Endodermal cell (in vitro differentiated cells): ENCODE data around the gene C12orf56. TPM values are rescaled to one million over a fixed set of nuclear protein-coding genes. Genes with fewer than 3 reads are reported as not detected.

ENCODE experiments used
- DNase-seq: peaks from one replicate; pipeline ENCODE4 v3.0.0-alpha.2; 2017
- H3K27ac ChIP-seq: 2 replicates; pipeline ENCODE4 v1.5.1; 2013; ENCODE audit warnings: mild to moderate bottlenecking, low read depth, low read length, moderate library complexity
- H3K27me3 ChIP-seq: 2 replicates; pipeline ENCODE4 v1.6.1; 2013; ENCODE audit warnings: mild to moderate bottlenecking, low read length, moderate library complexity; ENCODE audit not compliant: insufficient read depth, control insufficient read depth, poor library complexity, severe bottlenecking
- H3K36me3 ChIP-seq: 2 replicates; pipeline ENCODE4 v1.7.0; 2013; ENCODE audit warnings: mild to moderate bottlenecking, low read length, moderate library complexity; ENCODE audit not compliant: control insufficient read depth, insufficient read depth
- H3K4me1 ChIP-seq: one replicate; pipeline ENCODE4 v1.7.0; 2013; ENCODE audit warnings: low read length; ENCODE audit not compliant: control insufficient read depth, insufficient read depth
- H3K4me3 ChIP-seq: 2 replicates; pipeline ENCODE4 v1.5.1; 2013; ENCODE audit warnings: mild to moderate bottlenecking, low read length, moderate library complexity
- H3K9ac ChIP-seq: 2 replicates; pipeline ENCODE4 v1.6.1; 2013; ENCODE audit warnings: mild to moderate bottlenecking, low read length, moderate library complexity; ENCODE audit not compliant: poor library complexity, severe bottlenecking; ENCODE audit errors: extremely low read depth
- H3K9me3 ChIP-seq: 2 replicates; pipeline ENCODE4 v1.6.1; 2013; ENCODE audit warnings: mild to moderate bottlenecking, low read length, moderate library complexity; ENCODE audit not compliant: control insufficient read depth
- H3K27ac Mint-ChIP-seq: 2 replicates; pipeline ENCODE4 v1.8.0; 2020; ENCODE audit warnings: mixed read lengths
- H3K27me3 Mint-ChIP-seq: 2 replicates; pipeline ENCODE4 v1.8.0; 2021; ENCODE audit warnings: mild to moderate bottlenecking, mixed read lengths; ENCODE audit not compliant: insufficient read depth
- H3K36me3 Mint-ChIP-seq: 2 replicates; pipeline ENCODE4 v1.8.0; 2020; ENCODE audit warnings: low read depth, mixed read lengths
- H3K4me1 Mint-ChIP-seq: 2 replicates; pipeline ENCODE4 v1.8.0; 2020; ENCODE audit warnings: mixed read lengths
- H3K4me3 Mint-ChIP-seq: 2 replicates; pipeline ENCODE4 v1.8.0; 2020; ENCODE audit warnings: mild to moderate bottlenecking, moderate library complexity, mixed read lengths
- H3K9me3 Mint-ChIP-seq: 2 replicates; pipeline ENCODE4 v1.8.0; 2020; ENCODE audit warnings: mild to moderate bottlenecking, mixed read lengths
- WGBS, 2 experiments: methylation state at CpG; one replicate each; pipeline versions ENCODE4 v1.1.5 to v1.1.7; 2013; ENCODE audit warnings: missing lambda C conversion rate in 2 of 2, mixed read lengths in 1 of 2; ENCODE audit not compliant: insufficient coverage in 1 of 2, insufficient read length in 1 of 2; 5-methylcytosine and 5-hydroxymethylcytosine counted together
- total RNA-seq, 2 donors: library from RNA; stranded (reverse); fragmentation: NEBNext Ultra II Directional in 1 of 2; extraction: Animal tissue kit (Norgen Biotek cat#: 25700) in 1 of 2; gene quantifications; 2 replicates in 1 of 2; 3 replicates in 1 of 2; pipeline ENCODE4 v1.2.1, GENCODE V29; 2021
- TF ChIP-seq, protein P1 (sequence below): fragments of 200-600 bp; sonication (generic); conservative IDR thresholded peaks from 2 replicates; pipeline ENCODE4 v1.5.0; 2021; ENCODE audit warnings: antibody characterized with exemption, mild to moderate bottlenecking

Gene C12orf56
- total RNA-seq, 2 donors from 2014 or later = 0.77 to 3.0 TPM

GRCh38 chr12:64304571-64304970 lies 86.0 kb downstream of the C12orf56 start:
- 67 to 77% methylated on average over 4 to 10 of the region's 10 CpGs for WGBS, 2 experiments
- no peaks in the 10 kb centered on the region for H3K27me3 ChIP-seq
- peak overlapping the region; percentile 51 for H3K4me3 ChIP-seq
- Mint-ChIP-seq H3K36me3 (peaks cover 7% of the 10 kb centered on the region), H3K27me3 (no peaks in the 10 kb centered on the region), H3K27ac (peak overlapping the region; percentile 35), H3K9me3 (peaks cover 12% of the 10 kb centered on the region), H3K4me1 (peaks cover 21% of the 10 kb centered on the region), H3K4me3 (no peak overlapping the region)
- H3K9me3 ChIP-seq = no peaks in the 10 kb centered on the region
- no peak for DNase-seq
- no peak overlapping the region for H3K27ac ChIP-seq
- H3K9ac ChIP-seq = no peak overlapping the region
- no peaks in the 10 kb centered on the region for H3K36me3 ChIP-seq
- TF ChIP-seq, protein P1, sequence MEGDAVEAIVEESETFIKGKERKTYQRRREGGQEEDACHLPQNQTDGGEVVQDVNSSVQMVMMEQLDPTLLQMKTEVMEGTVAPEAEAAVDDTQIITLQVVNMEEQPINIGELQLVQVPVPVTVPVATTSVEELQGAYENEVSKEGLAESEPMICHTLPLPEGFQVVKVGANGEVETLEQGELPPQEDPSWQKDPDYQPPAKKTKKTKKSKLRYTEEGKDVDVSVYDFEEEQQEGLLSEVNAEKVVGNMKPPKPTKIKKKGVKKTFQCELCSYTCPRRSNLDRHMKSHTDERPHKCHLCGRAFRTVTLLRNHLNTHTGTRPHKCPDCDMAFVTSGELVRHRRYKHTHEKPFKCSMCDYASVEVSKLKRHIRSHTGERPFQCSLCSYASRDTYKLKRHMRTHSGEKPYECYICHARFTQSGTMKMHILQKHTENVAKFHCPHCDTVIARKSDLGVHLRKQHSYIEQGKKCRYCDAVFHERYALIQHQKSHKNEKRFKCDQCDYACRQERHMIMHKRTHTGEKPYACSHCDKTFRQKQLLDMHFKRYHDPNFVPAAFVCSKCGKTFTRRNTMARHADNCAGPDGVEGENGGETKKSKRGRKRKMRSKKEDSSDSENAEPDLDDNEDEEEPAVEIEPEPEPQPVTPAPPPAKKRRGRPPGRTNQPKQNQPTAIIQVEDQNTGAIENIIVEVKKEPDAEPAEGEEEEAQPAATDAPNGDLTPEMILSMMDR = no peak
- H3K4me1 ChIP-seq = no peaks in the 10 kb centered on the region

GRCh38 chr12:64299628-64300027 lies 90.9 kb downstream of the C12orf56 start:
- H3K4me1 Mint-ChIP-seq = peaks cover 12% of the 10 kb centered on the region
- Histone ChIP-seq H3K27ac (no peak overlapping the region), H3K9me3 (no peaks in the 10 kb centered on the region), H3K4me1 (no peaks in the 10 kb centered on the region), H3K9ac (no peak overlapping the region), H3K27me3 (no peaks in the 10 kb centered on the region), H3K4me3 (no peak overlapping the region), H3K36me3 (no peaks in the 10 kb centered on the region)
- peaks cover 12% of the 10 kb centered on the region for H3K9me3 Mint-ChIP-seq
- 100% methylated on average over 1 of the region's 3 CpGs; no CpG with 5 or more reads in 1 of the 2 experiments for WGBS, 2 experiments
- no peaks in the 10 kb centered on the region for H3K27me3 Mint-ChIP-seq
- DNase-seq = no peak
- no peak overlapping the region for H3K4me3 Mint-ChIP-seq
- peaks cover 7% of the 10 kb centered on the region for H3K36me3 Mint-ChIP-seq
- TF ChIP-seq, protein P1 = no peak
- H3K27ac Mint-ChIP-seq = no peak overlapping the region

- peaks cover 7% of the 10 kb centered on the region for H3K36me3 Mint-ChIP-seq
- H3K4me1 ChIP-seq = no peaks in the 10 kb centered on the region
- no peak overlapping the region for H3K9ac ChIP-seq
- H3K27me3 Mint-ChIP-seq = no peaks in the 10 kb centered on the region
- DNase-seq = no peak
- H3K9me3 Mint-ChIP-seq = peaks cover 19% of the 10 kb centered on the region
- no peaks in the 10 kb centered on the region for H3K27me3 ChIP-seq
- H3K27ac ChIP-seq = no peak overlapping the region
- H3K4me1 Mint-ChIP-seq = peaks cover 2% of the 10 kb centered on the region
- no peaks in the 10 kb centered on the region for H3K36me3 ChIP-seq
- no peak overlapping the region for H3K4me3 Mint-ChIP-seq
- no peak overlapping the region for H3K27ac Mint-ChIP-seq
- TF ChIP-seq, protein P1 = no peak
- H3K9me3 ChIP-seq = peaks cover 6% of the 10 kb centered on the region
- no peak overlapping the region for H3K4me3 ChIP-seq
These were observed 94.3 kb downstream of the C12orf56 start for GRCh38 chr12:64296301-64296700.
